Measurements from ENCODE around the gene NFATC2. TPM values are rescaled to one million over a fixed set of nuclear protein-coding genes. Genes with fewer than 3 reads are reported as not detected.

Gene NFATC2
- total RNA-seq, 4 donors from 2014 or later = 8.8 to 15.6 (median 13.0) TPM

DNA sequence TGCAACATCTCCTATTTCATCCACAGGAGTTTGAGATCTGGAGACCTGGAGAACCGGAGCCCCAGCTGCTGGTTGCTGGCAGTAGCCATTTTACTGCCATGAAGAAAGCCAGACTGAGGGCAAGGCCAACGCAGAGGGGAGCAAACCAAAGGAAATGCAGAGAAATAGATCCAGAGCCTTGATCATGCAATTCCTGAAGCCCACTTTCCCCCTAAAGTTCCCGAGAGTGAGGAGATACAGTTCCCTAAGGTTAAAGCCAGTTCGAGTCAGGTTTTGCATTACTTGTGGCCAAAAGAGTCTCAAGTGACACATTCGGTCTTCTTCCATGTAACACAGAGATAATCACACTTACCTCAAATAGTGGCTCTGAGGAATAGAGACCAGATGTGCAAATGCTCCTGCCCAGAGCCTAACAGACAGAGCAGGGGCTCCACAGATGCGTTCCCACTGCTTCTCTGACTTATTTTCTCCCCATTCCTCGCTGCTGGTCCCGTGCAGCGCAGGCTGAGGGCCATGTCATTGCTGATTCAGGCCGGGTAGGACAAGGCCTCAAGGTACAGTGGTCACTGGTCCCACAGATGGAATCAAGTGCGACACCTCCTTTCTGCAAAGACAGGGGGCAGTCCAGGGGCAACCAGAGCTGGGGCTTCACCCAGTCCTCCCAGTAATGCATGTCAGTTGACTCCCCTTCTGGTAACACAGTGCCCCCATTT, 35.1 kb upstream of the NFATC2 start:
- H3K4me1 ChIP-seq = peaks cover 6 to 17% (median 17%) of the 10 kb centered on the region in 4 donors
- no peak overlapping the region for H3K27ac ChIP-seq (replicated peaks in 1 of 4)
- TF ChIP-seq, protein P1, sequence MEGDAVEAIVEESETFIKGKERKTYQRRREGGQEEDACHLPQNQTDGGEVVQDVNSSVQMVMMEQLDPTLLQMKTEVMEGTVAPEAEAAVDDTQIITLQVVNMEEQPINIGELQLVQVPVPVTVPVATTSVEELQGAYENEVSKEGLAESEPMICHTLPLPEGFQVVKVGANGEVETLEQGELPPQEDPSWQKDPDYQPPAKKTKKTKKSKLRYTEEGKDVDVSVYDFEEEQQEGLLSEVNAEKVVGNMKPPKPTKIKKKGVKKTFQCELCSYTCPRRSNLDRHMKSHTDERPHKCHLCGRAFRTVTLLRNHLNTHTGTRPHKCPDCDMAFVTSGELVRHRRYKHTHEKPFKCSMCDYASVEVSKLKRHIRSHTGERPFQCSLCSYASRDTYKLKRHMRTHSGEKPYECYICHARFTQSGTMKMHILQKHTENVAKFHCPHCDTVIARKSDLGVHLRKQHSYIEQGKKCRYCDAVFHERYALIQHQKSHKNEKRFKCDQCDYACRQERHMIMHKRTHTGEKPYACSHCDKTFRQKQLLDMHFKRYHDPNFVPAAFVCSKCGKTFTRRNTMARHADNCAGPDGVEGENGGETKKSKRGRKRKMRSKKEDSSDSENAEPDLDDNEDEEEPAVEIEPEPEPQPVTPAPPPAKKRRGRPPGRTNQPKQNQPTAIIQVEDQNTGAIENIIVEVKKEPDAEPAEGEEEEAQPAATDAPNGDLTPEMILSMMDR (IDR thresholded peaks at IDR 0.05) = no peak
- TF ChIP-seq EP300 (IDR thresholded peaks at IDR 0.05) (no peak), POLR2AphosphoS5 (IDR thresholded peaks at IDR 0.05) (no peak), POLR2A (IDR thresholded peaks at IDR 0.05; ENCODE audit: low read depth) (no peak)
- 94% methylated on average over 11 of the region's 11 CpGs for WGBS
- H3K27me3 ChIP-seq = no peaks in the 10 kb centered on the region
- peaks cover 0 to 4% (median 0%) of the 10 kb centered on the region in 4 donors for H3K9me3 ChIP-seq
- H3K4me3 ChIP-seq = no peak overlapping the region
- H3K36me3 ChIP-seq = no peaks in the 10 kb centered on the region
- intact Hi-C loops (cut with DNase I) = no loop called here
- no peak for DNase-seq (ENCODE audit: extremely low spot score)

DNA sequence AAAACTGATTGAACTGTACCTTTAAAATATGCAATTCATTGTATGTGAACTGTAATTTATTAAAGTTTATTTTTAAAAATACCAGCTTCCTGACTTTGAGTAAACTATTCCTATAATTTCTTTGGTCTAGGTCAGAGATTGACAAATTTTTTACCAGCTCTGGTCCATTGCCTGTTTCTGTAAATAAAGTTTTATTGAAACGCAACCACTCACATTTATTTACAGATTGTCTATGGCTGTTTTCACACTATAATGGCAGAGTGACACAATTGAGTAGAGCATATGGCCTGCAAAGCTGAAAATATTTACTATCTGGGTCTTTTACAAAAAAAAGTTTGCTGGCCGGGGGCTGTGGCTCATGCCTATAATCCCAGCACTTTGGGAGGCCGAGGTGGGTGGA, 33.0 kb upstream of the NFATC2 start:
- DNase-seq (ENCODE audit: extremely low spot score) = no peak
- intact Hi-C loops (cut with DNase I) = no loop called here
- no peaks in the 10 kb centered on the region for H3K27me3 ChIP-seq
- peaks cover 12 to 33% (median 27%) of the 10 kb centered on the region in 4 donors for H3K4me1 ChIP-seq
- H3K9me3 ChIP-seq = peaks cover 0 to 4% (median 0%) of the 10 kb centered on the region in 4 donors
- no peak overlapping the region for H3K27ac ChIP-seq (replicated peaks in 1 of 4)
- WGBS = 96% methylated on average over 3 of the region's 3 CpGs
- H3K36me3 ChIP-seq = no peaks in the 10 kb centered on the region
- TF ChIP-seq, protein P1 (IDR thresholded peaks at IDR 0.05) = no peak
- TF ChIP-seq POLR2A (IDR thresholded peaks at IDR 0.05; ENCODE audit: low read depth) (no peak), POLR2AphosphoS5 (IDR thresholded peaks at IDR 0.05) (no peak)
- H3K4me3 ChIP-seq = no peak overlapping the region

DNA sequence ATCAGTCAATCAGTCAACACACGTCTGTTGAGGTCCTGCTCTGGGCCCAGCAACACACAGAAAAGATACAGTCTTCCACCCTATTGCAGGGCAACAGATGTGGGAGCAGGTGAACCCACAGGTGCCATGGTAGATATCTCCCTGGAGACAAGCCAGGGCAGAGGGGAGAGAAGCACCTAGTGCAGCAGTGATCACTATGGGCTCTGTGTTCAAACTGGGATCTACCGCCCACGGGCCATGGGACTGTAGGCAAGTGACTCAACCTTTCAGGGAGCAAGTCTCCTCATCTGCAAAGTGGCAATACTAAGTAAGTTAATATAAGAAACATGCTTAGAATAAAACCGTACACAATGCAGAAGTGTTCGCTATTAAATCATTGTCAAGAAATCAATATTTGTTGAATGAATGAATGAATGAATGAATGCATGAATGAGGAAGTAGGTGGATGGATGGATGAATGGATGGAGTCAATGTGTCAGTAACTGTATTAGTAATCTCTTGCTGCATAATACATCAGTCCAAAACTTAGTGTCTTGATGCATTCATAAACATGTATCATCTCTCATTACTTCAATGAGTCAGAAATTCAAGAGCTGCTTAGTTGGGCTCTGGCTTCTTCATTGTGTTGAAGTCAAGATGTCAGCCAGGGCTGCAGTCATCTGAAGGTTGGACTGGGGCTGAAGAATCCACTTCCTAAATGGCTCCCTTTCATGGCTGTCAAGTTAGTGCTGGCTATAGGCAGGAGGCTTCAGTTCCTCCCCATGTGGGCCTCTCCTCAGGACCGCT, 31.9 kb upstream of the NFATC2 start:
- Histone ChIP-seq H3K27ac (replicated peaks in 1 of 4) (peak overlapping the region in 3 of 4 donors; percentile 70 to 85 (median 74)), H3K4me1 (peaks cover 14 to 42% (median 32%) of the 10 kb centered on the region in 4 donors)
- intact Hi-C loops (cut with DNase I) = no loop called here

DNA sequence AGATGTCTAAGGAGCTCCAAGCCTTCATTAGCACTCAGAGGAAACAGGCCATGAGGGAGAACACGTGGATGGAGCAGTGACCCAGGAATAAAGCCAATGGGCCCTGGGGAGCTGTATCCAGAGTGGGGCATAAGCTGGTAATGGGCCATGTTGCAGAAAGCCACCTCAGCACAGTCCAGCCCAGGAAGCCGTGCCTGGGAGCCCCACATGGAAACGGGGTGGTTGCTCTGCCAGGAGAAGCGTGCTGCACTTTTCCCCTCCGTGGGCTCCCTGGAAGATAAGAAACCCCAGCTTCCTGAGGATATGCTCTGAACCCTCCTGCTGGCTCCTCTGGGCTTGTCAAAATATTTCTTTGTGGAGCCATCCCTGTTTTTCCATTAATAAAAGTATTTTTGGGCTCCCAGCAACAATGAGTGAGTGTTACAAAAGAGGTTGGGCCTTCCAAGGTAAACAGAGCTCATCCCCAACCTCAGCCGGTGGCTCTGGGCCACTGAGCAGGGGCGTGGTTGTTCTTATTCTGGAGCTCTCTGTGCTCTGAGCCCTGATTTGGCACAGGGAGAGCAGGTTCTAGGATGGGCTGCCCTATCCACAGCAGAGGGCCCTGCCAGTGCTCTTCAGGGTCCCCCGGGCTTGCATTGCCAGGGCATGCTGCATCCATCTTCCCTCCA, 31.2 kb upstream of the NFATC2 start:
- Histone ChIP-seq H3K4me3 (peak overlapping the region in 1 of 4 donors; percentile 5), H3K4me1 (peaks cover 14 to 42% (median 32%) of the 10 kb centered on the region in 4 donors), H3K9me3 (peaks cover 0 to 4% (median 0%) of the 10 kb centered on the region in 4 donors), H3K36me3 (no peaks in the 10 kb centered on the region), H3K27ac (replicated peaks in 1 of 4) (peak overlapping the region; percentile 63 to 85 (median 72)), H3K27me3 (no peaks in the 10 kb centered on the region)
- DNase-seq (ENCODE audit: extremely low spot score) = no peak
- intact Hi-C loops (cut with DNase I) = no loop called here
- TF ChIP-seq EP300 (IDR thresholded peaks at IDR 0.05) = no peak
- TF ChIP-seq POLR2AphosphoS5 (IDR thresholded peaks at IDR 0.05) = peak; percentile 16 to 53
- TF ChIP-seq, protein P1 (IDR thresholded peaks at IDR 0.05) = no peak
- WGBS = 26% methylated on average over 8 of the region's 8 CpGs

More for the DNA sequence above, 31.9 kb upstream of the NFATC2 start:
- no peaks in the 10 kb centered on the region for H3K36me3 ChIP-seq
- WGBS = 94% methylated on average over 4 of the region's 6 CpGs
- no peak overlapping the region for H3K4me3 ChIP-seq
- peaks cover 0 to 4% (median 0%) of the 10 kb centered on the region in 4 donors for H3K9me3 ChIP-seq
- no peaks in the 10 kb centered on the region for H3K27me3 ChIP-seq
- TF ChIP-seq, protein P1 (IDR thresholded peaks at IDR 0.05) = no peak
- DNase-seq (ENCODE audit: extremely low spot score) = no peak

Data from esophagus muscularis mucosa (tissue), 4 donors.